WTC11 (cell line): ENCODE measurements around the gene MARS1. TPM values are rescaled to one million over a fixed set of nuclear protein-coding genes. Genes with fewer than 3 reads are reported as not detected.

ENCODE experiments used
- ATAC-seq: fragments of 200-7000 bp; cut with Tn5 transposase; 2 replicates; pipeline ENCODE4 v1.10.0; 2021; ENCODE audit warnings: mild to moderate bottlenecking, moderate library complexity
- CTCF ChIA-PET: fragments of 300-600 bp; sonication (Branson Sonifier 250); formaldehyde crosslinking; loops from one replicate; lab custom pipeline; 2021; ENCODE audit warnings: antibody characterized with exemption; lab: Charles Lee
- POLR2A ChIA-PET: fragments of 350-600 bp; sonication (Branson Sonifier 250); formaldehyde crosslinking; loops from one replicate; lab custom pipeline; 2021; ENCODE audit warnings: antibody characterized with exemption; lab: Charles Lee
- DNase-seq: peaks from one replicate; pipeline ENCODE4 v3.0.0; 2021; ENCODE audit warnings: low spot score
- H3K27ac Mint-ChIP-seq: 2 replicates; pipeline ENCODE4 v1.8.0; 2021; ENCODE audit warnings: mixed read lengths
- H3K27me3 Mint-ChIP-seq: 2 replicates; pipeline ENCODE4 v1.8.0; 2021; ENCODE audit warnings: low read depth, mild to moderate bottlenecking, moderate library complexity, mixed read lengths
- H3K36me3 Mint-ChIP-seq: 2 replicates; pipeline ENCODE4 v1.8.0; 2021; ENCODE audit warnings: mixed read lengths
- H3K4me1 Mint-ChIP-seq: 2 replicates; pipeline ENCODE4 v1.8.0; 2022; ENCODE audit warnings: mixed read lengths
- H3K4me3 Mint-ChIP-seq: 2 replicates; pipeline ENCODE4 v1.8.0; 2021; ENCODE audit warnings: mild to moderate bottlenecking, moderate library complexity, mixed read lengths
- H3K9me3 Mint-ChIP-seq: 2 replicates; pipeline ENCODE4 v1.8.0; 2021; ENCODE audit warnings: mixed read lengths
- ATF6 ChIP-seq: sonication (generic); formaldehyde crosslinking; IDR thresholded peaks from 2 replicates; pipeline ENCODE4 v1.8.1; 2023; ENCODE audit warnings: mild to moderate bottlenecking, missing genetic modification reagents
- E2F5 ChIP-seq: sonication (generic); formaldehyde crosslinking; IDR thresholded peaks from 2 replicates; pipeline ENCODE4 v1.8.1; 2022; ENCODE audit warnings: mild to moderate bottlenecking, moderate library complexity, missing genetic modification reagents
- ELF4 ChIP-seq: sonication (generic); formaldehyde crosslinking; IDR thresholded peaks from 2 replicates; pipeline ENCODE4 v1.8.1; 2022; ENCODE audit warnings: low read depth, mild to moderate bottlenecking, moderate library complexity, missing genetic modification reagents
- KAT7 ChIP-seq: sonication (generic); formaldehyde crosslinking; IDR thresholded peaks from 2 replicates; pipeline ENCODE4 v1.8.1; 2023; ENCODE audit warnings: missing genetic modification reagents, mild to moderate bottlenecking, borderline replicate concordance
- NR2C2 ChIP-seq: sonication (generic); formaldehyde crosslinking; IDR thresholded peaks from 2 replicates; pipeline ENCODE4 v1.8.0; 2022; ENCODE audit warnings: mild to moderate bottlenecking, missing genetic modification reagents
- OVOL2 ChIP-seq: fragments of 250-450 bp; sonication (Bioruptor Pico); IDR thresholded peaks from 2 replicates; pipeline ENCODE4 v1.9.0; 2021; ENCODE audit warnings: mild to moderate bottlenecking, borderline replicate concordance
- TCF7 ChIP-seq: sonication (generic); formaldehyde crosslinking; IDR thresholded peaks from 2 replicates; pipeline ENCODE4 v1.8.0; 2022; ENCODE audit warnings: mild to moderate bottlenecking, low read depth, missing genetic modification reagents, moderate library complexity
- USF1 ChIP-seq: sonication (generic); formaldehyde crosslinking; IDR thresholded peaks from 2 replicates; pipeline ENCODE4 v1.8.0; 2022; ENCODE audit warnings: mild to moderate bottlenecking, missing genetic modification reagents
- total RNA-seq: library from RNA; stranded (reverse); gene quantifications from 3 replicates; pipeline ENCODE4 v1.2.3, GENCODE V29; 2021
- TF ChIP-seq, protein P1 (sequence below): sonication (generic); formaldehyde crosslinking; IDR thresholded peaks from 2 replicates; pipeline ENCODE4 v1.8.1; 2023; ENCODE audit warnings: mild to moderate bottlenecking, missing genetic modification reagents, borderline replicate concordance
- TF ChIP-seq, protein P2 (sequence below): sonication (generic); formaldehyde crosslinking; IDR thresholded peaks from 2 replicates; pipeline ENCODE4 v1.8.0; 2022; ENCODE audit warnings: mild to moderate bottlenecking, missing genetic modification reagents
- TF ChIP-seq, protein P3 (sequence below): sonication (generic); formaldehyde crosslinking; IDR thresholded peaks from 2 replicates; pipeline ENCODE4 v1.8.0; 2022; ENCODE audit warnings: missing genetic modification reagents

MARS1 gene
- total RNA-seq, 1 experiment from 2014 or later = 367 TPM

DNA sequence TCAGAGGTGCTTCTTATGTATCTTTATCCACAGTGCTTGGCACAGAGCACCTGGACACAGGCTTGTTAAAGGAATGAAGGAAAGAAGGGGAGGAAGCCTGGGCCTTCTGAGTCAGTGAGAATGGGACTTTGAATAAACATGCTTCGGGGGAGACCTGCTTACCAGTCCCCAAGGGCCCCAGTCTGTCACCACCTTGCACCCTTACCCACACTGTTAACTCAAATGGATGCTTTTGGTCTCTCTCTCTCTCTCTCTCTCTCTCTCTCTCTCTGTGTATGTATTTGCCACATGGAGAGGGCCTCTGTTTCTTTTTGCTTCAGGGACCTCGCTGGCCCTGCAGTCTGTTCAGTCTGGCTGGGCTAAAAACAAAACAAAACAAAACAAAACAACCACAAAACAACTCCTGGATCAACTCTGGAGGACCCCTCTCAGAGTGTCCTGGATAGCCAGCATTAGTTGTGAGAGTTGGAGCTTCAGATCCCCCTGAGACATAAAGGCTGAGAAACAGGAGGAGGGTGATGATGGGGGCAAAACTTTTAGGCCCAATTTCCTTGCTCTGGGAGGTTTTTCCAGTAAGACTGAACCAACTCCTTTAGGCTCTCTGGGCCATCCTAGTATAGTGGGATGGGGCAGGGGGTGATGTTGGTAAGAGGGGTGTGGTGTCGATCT lies 63.9 kb downstream of the MARS1 start:
- Mint-ChIP-seq H3K4me1 (peaks cover 37% of the 10 kb centered on the region), H3K9me3 (no peaks in the 10 kb centered on the region), H3K4me3 (peak overlapping the region; percentile 79), H3K27me3 (peaks cover 24% of the 10 kb centered on the region), H3K36me3 (no peaks in the 10 kb centered on the region), H3K27ac (no peak overlapping the region)
- ChIA-PET POLR2A (no interaction called here), CTCF (interaction anchor here (1.1 to 1.6 kb wide), 2 partner anchors 32 to 93 kb away, joined by 4 to 5 read pairs; no protein-coding TSS in a partner anchor)
- TF ChIP-seq, protein P1, sequence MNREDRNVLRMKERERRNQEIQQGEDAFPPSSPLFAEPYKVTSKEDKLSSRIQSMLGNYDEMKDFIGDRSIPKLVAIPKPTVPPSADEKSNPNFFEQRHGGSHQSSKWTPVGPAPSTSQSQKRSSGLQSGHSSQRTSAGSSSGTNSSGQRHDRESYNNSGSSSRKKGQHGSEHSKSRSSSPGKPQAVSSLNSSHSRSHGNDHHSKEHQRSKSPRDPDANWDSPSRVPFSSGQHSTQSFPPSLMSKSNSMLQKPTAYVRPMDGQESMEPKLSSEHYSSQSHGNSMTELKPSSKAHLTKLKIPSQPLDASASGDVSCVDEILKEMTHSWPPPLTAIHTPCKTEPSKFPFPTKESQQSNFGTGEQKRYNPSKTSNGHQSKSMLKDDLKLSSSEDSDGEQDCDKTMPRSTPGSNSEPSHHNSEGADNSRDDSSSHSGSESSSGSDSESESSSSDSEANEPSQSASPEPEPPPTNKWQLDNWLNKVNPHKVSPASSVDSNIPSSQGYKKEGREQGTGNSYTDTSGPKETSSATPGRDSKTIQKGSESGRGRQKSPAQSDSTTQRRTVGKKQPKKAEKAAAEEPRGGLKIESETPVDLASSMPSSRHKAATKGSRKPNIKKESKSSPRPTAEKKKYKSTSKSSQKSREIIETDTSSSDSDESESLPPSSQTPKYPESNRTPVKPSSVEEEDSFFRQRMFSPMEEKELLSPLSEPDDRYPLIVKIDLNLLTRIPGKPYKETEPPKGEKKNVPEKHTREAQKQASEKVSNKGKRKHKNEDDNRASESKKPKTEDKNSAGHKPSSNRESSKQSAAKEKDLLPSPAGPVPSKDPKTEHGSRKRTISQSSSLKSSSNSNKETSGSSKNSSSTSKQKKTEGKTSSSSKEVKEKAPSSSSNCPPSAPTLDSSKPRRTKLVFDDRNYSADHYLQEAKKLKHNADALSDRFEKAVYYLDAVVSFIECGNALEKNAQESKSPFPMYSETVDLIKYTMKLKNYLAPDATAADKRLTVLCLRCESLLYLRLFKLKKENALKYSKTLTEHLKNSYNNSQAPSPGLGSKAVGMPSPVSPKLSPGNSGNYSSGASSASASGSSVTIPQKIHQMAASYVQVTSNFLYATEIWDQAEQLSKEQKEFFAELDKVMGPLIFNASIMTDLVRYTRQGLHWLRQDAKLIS (CRISPR knock-in tag) = no peak
- no peak for TF ChIP-seq USF1 (CRISPR knock-in tag)
- TF ChIP-seq, protein P2, sequence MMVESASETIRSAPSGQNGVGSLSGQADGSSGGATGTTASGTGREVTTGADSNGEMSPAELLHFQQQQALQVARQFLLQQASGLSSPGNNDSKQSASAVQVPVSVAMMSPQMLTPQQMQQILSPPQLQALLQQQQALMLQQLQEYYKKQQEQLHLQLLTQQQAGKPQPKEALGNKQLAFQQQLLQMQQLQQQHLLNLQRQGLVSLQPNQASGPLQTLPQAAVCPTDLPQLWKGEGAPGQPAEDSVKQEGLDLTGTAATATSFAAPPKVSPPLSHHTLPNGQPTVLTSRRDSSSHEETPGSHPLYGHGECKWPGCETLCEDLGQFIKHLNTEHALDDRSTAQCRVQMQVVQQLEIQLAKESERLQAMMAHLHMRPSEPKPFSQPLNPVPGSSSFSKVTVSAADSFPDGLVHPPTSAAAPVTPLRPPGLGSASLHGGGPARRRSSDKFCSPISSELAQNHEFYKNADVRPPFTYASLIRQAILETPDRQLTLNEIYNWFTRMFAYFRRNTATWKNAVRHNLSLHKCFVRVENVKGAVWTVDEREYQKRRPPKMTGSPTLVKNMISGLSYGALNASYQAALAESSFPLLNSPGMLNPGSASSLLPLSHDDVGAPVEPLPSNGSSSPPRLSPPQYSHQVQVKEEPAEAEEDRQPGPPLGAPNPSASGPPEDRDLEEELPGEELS (CRISPR knock-in tag) = no peak
- no peak for TF ChIP-seq TCF7
- no peak for TF ChIP-seq KAT7 (CRISPR knock-in tag)
- no peak for TF ChIP-seq E2F5 (CRISPR knock-in tag)
- TF ChIP-seq ELF4 (CRISPR knock-in tag) = no peak
- TF ChIP-seq, protein P3, sequence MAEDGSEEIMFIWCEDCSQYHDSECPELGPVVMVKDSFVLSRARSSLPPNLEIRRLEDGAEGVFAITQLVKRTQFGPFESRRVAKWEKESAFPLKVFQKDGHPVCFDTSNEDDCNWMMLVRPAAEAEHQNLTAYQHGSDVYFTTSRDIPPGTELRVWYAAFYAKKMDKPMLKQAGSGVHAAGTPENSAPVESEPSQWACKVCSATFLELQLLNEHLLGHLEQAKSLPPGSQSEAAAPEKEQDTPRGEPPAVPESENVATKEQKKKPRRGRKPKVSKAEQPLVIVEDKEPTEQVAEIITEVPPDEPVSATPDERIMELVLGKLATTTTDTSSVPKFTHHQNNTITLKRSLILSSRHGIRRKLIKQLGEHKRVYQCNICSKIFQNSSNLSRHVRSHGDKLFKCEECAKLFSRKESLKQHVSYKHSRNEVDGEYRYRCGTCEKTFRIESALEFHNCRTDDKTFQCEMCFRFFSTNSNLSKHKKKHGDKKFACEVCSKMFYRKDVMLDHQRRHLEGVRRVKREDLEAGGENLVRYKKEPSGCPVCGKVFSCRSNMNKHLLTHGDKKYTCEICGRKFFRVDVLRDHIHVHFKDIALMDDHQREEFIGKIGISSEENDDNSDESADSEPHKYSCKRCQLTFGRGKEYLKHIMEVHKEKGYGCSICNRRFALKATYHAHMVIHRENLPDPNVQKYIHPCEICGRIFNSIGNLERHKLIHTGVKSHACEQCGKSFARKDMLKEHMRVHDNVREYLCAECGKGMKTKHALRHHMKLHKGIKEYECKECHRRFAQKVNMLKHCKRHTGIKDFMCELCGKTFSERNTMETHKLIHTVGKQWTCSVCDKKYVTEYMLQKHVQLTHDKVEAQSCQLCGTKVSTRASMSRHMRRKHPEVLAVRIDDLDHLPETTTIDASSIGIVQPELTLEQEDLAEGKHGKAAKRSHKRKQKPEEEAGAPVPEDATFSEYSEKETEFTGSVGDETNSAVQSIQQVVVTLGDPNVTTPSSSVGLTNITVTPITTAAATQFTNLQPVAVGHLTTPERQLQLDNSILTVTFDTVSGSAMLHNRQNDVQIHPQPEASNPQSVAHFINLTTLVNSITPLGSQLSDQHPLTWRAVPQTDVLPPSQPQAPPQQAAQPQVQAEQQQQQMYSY = no peak
- TF ChIP-seq NR2C2 (CRISPR knock-in tag) = no peak
- TF ChIP-seq ATF6 (CRISPR knock-in tag) = no peak
- no peak for TF ChIP-seq OVOL2 (CRISPR knock-in tag)
- DNase-seq (no peak), ATAC-seq (no peak)
